Transverse colon (tissue), 4 donors: ENCODE results near the gene MSI2. TPM values are rescaled to one million over a fixed set of nuclear protein-coding genes. Genes with fewer than 3 reads are reported as not detected.

Experiments
- DNase-seq: peaks from one replicate; pipeline ENCODE4 v3.0.0-alpha.2; 2019
- H3K27ac ChIP-seq, 4 donors: fragments of 200-600 bp; sonication (generic); 2 replicates each; pipeline ENCODE4 v1.5.1; 2016 to 2018; ENCODE audit warnings: inconsistent platforms in 4 of 4
- H3K27me3 ChIP-seq: fragments of 200-600 bp; sonication (generic); 2 replicates; pipeline ENCODE4 v1.5.1; 2017; ENCODE audit warnings: inconsistent platforms
- H3K36me3 ChIP-seq, 4 donors: fragments of 200-600 bp; sonication (generic); 2 replicates each; pipeline ENCODE4 v1.5.1; 2017 to 2019; ENCODE audit warnings: inconsistent platforms in 4 of 4
- H3K4me1 ChIP-seq, 4 donors: fragments of 200-600 bp; sonication (generic); 2 replicates each; pipeline ENCODE4 v1.5.1; 2017 to 2020; ENCODE audit warnings: inconsistent platforms in 4 of 4
- H3K4me3 ChIP-seq, 4 donors: fragments of 200-600 bp; sonication (generic); 1 replicate in 1 of 4; 2 replicates in 3 of 4; pipeline versions ENCODE4 v1.5.1 to v1.6.1; 2017 to 2019; ENCODE audit warnings: inconsistent platforms in 4 of 4
- H3K9me3 ChIP-seq, 2 donors: fragments of 200-600 bp; sonication (generic); 2 replicates each; pipeline ENCODE4 v1.5.1; 2017 to 2019; ENCODE audit warnings: inconsistent platforms in 2 of 2
- EP300 ChIP-seq: sonication (generic); formaldehyde crosslinking; IDR thresholded peaks from one replicate; pipeline ENCODE4 v1.6.1; 2017; ENCODE audit warnings: antibody characterized with exemption, low read depth
- POLR2A ChIP-seq: fragments of 450-650 bp; IDR thresholded peaks from one replicate; pipeline ENCODE4 v1.6.1; 2016; ENCODE audit warnings: antibody characterized with exemption, mild to moderate bottlenecking, moderate library complexity
- POLR2AphosphoS5 ChIP-seq, 3 donors: sonication (generic); formaldehyde crosslinking; IDR thresholded peaks; one replicate each; pipeline ENCODE4 v1.6.1; 2016; ENCODE audit warnings: antibody characterized with exemption in 3 of 3
- WGBS, 2 donors: methylation state at CpG; one replicate each; pipeline ENCODE4 v1.1.5; 2018; ENCODE audit warnings: low coverage in 1 of 2; 5-methylcytosine and 5-hydroxymethylcytosine counted together
- in situ Hi-C, 4 donors: fragments of 200-750 bp; cut with MboI; loops; one replicate each; pipeline versions ENCODE4 v1.15.0 to v1.15.1; 2017; ENCODE audit warnings: low sequenced_read_pairs in 3 of 4, low pct_ligation_motif_present in 1 of 4, low pct_unique_long_range_greater_than_20kb in 1 of 4
- intact Hi-C: fragments of 100-400 bp; cut with DNase I; formaldehyde crosslinking; loops from one replicate; pipeline ENCODE4 v1.15.1; 2023; ENCODE audit warnings: low total_unique reads
- total RNA-seq, 4 donors: library from RNA; depleted of rRNA; stranded (reverse); fragments of >200 nt; gene quantifications; one replicate each; pipeline ENCODE4 v1.1.0, GENCODE V29; 2016
- TF ChIP-seq, protein P1 (sequence below), 5 experiments: fragments of 200-600 bp in 3 of 5; fragments of 450-650 bp in 2 of 5; sonication (generic) in 3 of 5; IDR thresholded peaks; 1 replicate in 2 of 5; 2 replicates in 3 of 5; pipeline ENCODE4 v1.5.1; 2016 to 2017; ENCODE audit warnings: antibody characterized with exemption in 5 of 5, inconsistent platforms in 3 of 5, mild to moderate bottlenecking in 2 of 5, moderate library complexity in 1 of 5

Gene MSI2
- total RNA-seq, 4 donors from 2014 or later = 20.6 to 36.0 (median 29.3) TPM

DNA sequence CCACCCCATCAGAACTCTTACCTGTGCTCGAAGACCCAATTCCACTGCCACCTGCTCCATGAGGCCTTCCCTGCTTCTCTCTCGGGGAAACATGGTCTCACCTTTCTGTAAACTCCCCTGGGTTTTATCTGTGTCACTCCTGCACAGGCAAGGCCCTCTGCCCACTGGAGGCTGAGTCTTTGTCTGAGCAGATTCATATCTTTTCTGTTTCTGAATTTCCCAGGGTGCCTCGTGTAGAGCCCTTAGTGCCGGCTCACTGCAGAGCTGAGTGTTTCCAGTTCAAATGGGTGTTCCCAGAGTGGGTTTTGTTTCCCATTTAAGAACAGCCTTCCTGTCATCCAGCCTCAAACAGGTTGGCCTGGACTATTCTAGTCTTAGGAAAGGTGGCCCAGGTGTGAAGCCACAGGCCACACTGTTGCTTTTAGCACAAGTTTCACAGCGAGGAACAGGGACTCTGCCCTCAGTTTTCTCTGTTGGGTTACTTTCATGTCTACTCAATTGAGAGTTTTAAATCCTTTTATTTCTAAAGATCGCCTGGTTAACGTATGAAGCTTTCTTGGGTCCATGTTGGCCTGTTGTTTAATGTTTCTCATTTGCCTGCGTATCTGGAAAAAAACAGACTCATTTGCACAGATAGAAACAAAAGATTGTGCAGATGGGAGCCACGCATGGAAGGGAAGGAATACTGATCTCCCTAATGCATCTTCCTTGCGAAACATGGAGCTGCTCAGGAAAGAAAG is 228.7 kb downstream of the MSI2 start:
- no peaks in the 10 kb centered on the region for H3K9me3 ChIP-seq
- no peak overlapping the region for H3K27ac ChIP-seq
- no peak overlapping the region for H3K4me3 ChIP-seq
- DNase-seq = no peak
- no peak for TF ChIP-seq POLR2AphosphoS5 (IDR thresholded peaks at IDR 0.05)
- no peak for TF ChIP-seq POLR2A
- TF ChIP-seq, protein P1, sequence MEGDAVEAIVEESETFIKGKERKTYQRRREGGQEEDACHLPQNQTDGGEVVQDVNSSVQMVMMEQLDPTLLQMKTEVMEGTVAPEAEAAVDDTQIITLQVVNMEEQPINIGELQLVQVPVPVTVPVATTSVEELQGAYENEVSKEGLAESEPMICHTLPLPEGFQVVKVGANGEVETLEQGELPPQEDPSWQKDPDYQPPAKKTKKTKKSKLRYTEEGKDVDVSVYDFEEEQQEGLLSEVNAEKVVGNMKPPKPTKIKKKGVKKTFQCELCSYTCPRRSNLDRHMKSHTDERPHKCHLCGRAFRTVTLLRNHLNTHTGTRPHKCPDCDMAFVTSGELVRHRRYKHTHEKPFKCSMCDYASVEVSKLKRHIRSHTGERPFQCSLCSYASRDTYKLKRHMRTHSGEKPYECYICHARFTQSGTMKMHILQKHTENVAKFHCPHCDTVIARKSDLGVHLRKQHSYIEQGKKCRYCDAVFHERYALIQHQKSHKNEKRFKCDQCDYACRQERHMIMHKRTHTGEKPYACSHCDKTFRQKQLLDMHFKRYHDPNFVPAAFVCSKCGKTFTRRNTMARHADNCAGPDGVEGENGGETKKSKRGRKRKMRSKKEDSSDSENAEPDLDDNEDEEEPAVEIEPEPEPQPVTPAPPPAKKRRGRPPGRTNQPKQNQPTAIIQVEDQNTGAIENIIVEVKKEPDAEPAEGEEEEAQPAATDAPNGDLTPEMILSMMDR (IDR thresholded peaks at IDR 0.05) = no peak
- intact Hi-C loops = no loop called here
- 92 to 100% methylated on average over 7 to 10 of the region's 10 CpGs for WGBS, 2 donors
- H3K27me3 ChIP-seq = no peaks in the 10 kb centered on the region
- no peaks in the 10 kb centered on the region for H3K36me3 ChIP-seq
- in situ Hi-C loops = no loop called here
- H3K4me1 ChIP-seq = peaks cover 0 to 35% (median 5%) of the 10 kb centered on the region in 4 donors

GRCh38 chr17:57485566-57485865 is 229.2 kb downstream of the MSI2 start:
- DNase-seq = no peak
- no peaks in the 10 kb centered on the region for H3K27me3 ChIP-seq
- 87 to 100% methylated on average over 1 to 4 of the region's 4 CpGs for WGBS, 2 donors
- no peaks in the 10 kb centered on the region for H3K9me3 ChIP-seq
- intact Hi-C loops = no loop called here
- H3K4me3 ChIP-seq = no peak overlapping the region
- TF ChIP-seq POLR2AphosphoS5 (IDR thresholded peaks at IDR 0.05) = no peak
- TF ChIP-seq, protein P1 (IDR thresholded peaks at IDR 0.05) = no peak
- no peak for TF ChIP-seq POLR2A
- TF ChIP-seq EP300 = no peak
- peaks cover 0 to 35% (median 4%) of the 10 kb centered on the region in 4 donors for H3K4me1 ChIP-seq
- no peak overlapping the region for H3K27ac ChIP-seq
- no peaks in the 10 kb centered on the region for H3K36me3 ChIP-seq
- in situ Hi-C loops = no loop called here

DNA sequence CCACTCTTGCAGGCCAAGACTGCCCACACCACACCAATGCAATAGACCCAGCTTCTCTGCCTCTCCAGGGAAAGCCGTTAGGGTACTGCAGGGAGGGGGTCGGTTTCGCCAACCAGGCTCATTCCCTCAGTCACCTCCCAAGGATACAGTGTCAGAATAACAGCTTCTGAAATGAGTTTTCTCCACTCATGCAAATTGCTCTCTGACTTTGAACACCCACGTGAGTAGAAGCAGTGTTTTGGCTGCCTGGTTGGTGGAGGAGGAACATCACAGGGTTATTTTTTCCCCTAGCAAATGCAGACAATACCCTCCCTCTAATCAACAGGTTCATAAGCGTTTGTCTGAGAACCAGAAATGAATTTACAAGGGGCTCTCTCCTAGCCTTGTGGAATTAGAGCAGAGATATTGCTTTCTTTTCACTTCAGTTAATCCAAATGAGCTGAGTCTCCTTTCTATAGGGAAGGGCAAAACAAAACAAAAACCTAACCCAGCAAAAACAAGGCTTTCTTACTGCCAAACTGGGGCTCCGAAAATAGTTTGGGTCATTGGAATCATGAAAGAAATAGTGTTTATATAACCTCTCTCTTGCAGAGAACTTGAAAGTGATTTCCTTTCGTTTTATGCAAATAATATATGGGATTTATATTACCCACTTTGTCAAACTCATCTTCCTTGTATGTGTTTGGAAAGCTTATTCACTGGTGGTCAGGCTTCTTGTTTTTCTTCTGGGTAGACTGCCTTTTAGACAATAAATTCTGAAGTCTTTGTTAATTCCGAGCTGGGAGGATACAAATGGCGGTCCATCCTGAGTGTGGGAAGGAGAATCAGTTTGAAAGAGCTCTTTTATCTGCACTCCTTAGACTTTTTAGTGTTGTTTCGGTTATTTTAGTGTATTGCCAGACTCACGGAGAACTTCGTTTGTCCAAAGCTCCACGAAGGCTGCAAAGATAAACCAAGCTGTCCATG is 229.9 kb downstream of the MSI2 start:
- H3K36me3 ChIP-seq = no peaks in the 10 kb centered on the region

DNA sequence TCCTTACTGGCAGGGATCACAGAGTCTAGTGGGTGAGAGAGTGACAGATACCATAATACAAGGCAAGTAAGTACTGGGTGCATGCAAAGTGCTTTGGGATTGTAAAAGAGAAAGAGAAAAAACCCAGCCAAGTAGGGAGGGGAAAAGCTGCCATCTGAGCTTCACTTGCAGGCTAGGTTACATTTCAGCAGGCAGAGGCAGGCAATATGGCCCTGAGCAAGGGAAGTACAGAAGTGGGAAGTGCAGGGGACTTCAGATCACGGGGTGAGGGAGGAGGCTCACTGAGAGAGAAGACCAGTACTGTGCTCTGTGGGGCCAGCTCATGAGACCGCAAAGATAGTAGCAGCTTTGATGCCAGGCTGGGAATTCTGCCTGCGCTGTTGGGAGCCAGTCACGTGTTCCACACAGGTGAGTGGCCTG is 230.6 kb downstream of the MSI2 start:
- intact Hi-C loops = no loop called here

More for the DNA sequence above, 229.9 kb downstream of the MSI2 start:
- H3K4me1 ChIP-seq = peaks cover 0 to 29% (median 3%) of the 10 kb centered on the region in 4 donors
- no peak overlapping the region for H3K4me3 ChIP-seq
- 68 to 74% methylated on average over 10 to 13 of the region's 13 CpGs for WGBS, 2 donors
- no peak for DNase-seq
- no peaks in the 10 kb centered on the region for H3K9me3 ChIP-seq
- in situ Hi-C loops = no loop called here
- no peak overlapping the region for H3K27ac ChIP-seq
- TF ChIP-seq POLR2AphosphoS5 (IDR thresholded peaks at IDR 0.05) (no peak), EP300 (no peak), POLR2A (no peak)
- TF ChIP-seq, protein P1 (IDR thresholded peaks at IDR 0.05) = no peak
- H3K27me3 ChIP-seq = no peaks in the 10 kb centered on the region
- intact Hi-C loops = no loop called here

More for the DNA sequence above, 230.6 kb downstream of the MSI2 start:
- H3K9me3 ChIP-seq = no peaks in the 10 kb centered on the region
- WGBS, 2 donors = 33 to 90% methylated on average over 1 to 4 of the region's 4 CpGs
- DNase-seq = no peak
- TF ChIP-seq EP300 = no peak
- no peak for TF ChIP-seq POLR2AphosphoS5 (IDR thresholded peaks at IDR 0.05)
- TF ChIP-seq, protein P1 (IDR thresholded peaks at IDR 0.05) = no peak
- TF ChIP-seq POLR2A = no peak
- peaks cover 0 to 25% (median 3%) of the 10 kb centered on the region in 4 donors for H3K4me1 ChIP-seq
- no peak overlapping the region for H3K4me3 ChIP-seq
- no peaks in the 10 kb centered on the region for H3K36me3 ChIP-seq
- no peaks in the 10 kb centered on the region for H3K27me3 ChIP-seq
- H3K27ac ChIP-seq = no peak overlapping the region
- in situ Hi-C loops = no loop called here
